Progenitor cell of endocrine pancreas (in vitro differentiated cells): Measurements from ENCODE around the gene POPDC3. TPM values are rescaled to one million over a fixed set of nuclear protein-coding genes. Genes with fewer than 3 reads are reported as not detected.
"Not testable (repeated sequence)": the region's sequence is repeated elsewhere in the genome, so short reads cannot be mapped to it uniquely, and the experiment has no call there.

Experiments used
- DNase-seq: peaks from one replicate; pipeline ENCODE4 v3.0.0; 2021; ENCODE audit warnings: low spot score; ENCODE audit not compliant: unreplicated experiment
- H3K27ac Mint-ChIP-seq: 2 replicates; pipeline ENCODE4 v1.8.0; 2021; ENCODE audit warnings: mild to moderate bottlenecking, moderate library complexity, mixed read lengths
- H3K27me3 Mint-ChIP-seq: 2 replicates; pipeline ENCODE4 v1.8.0; 2021; ENCODE audit warnings: mixed read lengths
- H3K36me3 Mint-ChIP-seq: 2 replicates; pipeline ENCODE4 v1.8.0; 2022; ENCODE audit warnings: mixed read lengths; ENCODE audit not compliant: insufficient read depth
- H3K4me1 Mint-ChIP-seq: 2 replicates; pipeline ENCODE4 v1.8.0; 2021; ENCODE audit warnings: low read depth, mixed read lengths
- H3K4me3 Mint-ChIP-seq: 2 replicates; pipeline ENCODE4 v1.8.0; 2021; ENCODE audit warnings: low read depth, mild to moderate bottlenecking, moderate library complexity, mixed read lengths
- H3K9me3 Mint-ChIP-seq: 2 replicates; pipeline ENCODE4 v1.8.0; 2021; ENCODE audit warnings: low read depth, mixed read lengths
- CTCF ChIP-seq: fragments of 200-600 bp; sonication (generic); IDR thresholded peaks from one replicate; pipeline ENCODE4 v1.5.0; 2021; ENCODE audit warnings: antibody characterized with exemption, mild to moderate bottlenecking; ENCODE audit not compliant: unreplicated experiment
- total RNA-seq: library from RNA; stranded (reverse); gene quantifications from 2 replicates; pipeline ENCODE4 v1.2.1, GENCODE V29; 2021

POPDC3 gene
- total RNA-seq, 1 donor from 2014 or later = 1.3 TPM

GRCh38 chr6:105178636-105179035 lies 1.2 kb downstream of the POPDC3 start:
- DNase-seq = no peak
- Mint-ChIP-seq H3K27me3 (peaks cover 26% of the 10 kb centered on the region), H3K4me3 (peak overlapping the region; percentile 72), H3K36me3 (no peaks in the 10 kb centered on the region), H3K27ac (no peak overlapping the region), H3K4me1 (peaks cover 16% of the 10 kb centered on the region), H3K9me3 (no peaks in the 10 kb centered on the region)
- no peak for TF ChIP-seq CTCF

GRCh38 chr6:105178110-105178509 lies 1.7 kb downstream of the POPDC3 start:
- peaks cover 26% of the 10 kb centered on the region for H3K27me3 Mint-ChIP-seq
- TF ChIP-seq CTCF = no peak
- no peak overlapping the region for H3K27ac Mint-ChIP-seq
- no peaks in the 10 kb centered on the region for H3K36me3 Mint-ChIP-seq
- H3K9me3 Mint-ChIP-seq = no peaks in the 10 kb centered on the region
- no peak overlapping the region for H3K4me3 Mint-ChIP-seq
- DNase-seq = no peak
- peaks cover 16% of the 10 kb centered on the region for H3K4me1 Mint-ChIP-seq

GRCh38 chr6:105177556-105177955 lies 2.3 kb downstream of the POPDC3 start:
- TF ChIP-seq CTCF = no peak
- DNase-seq = no peak
- Mint-ChIP-seq H3K27ac (no peak overlapping the region), H3K4me1 (peaks cover 13% of the 10 kb centered on the region), H3K36me3 (no peaks in the 10 kb centered on the region), H3K27me3 (peaks cover 26% of the 10 kb centered on the region), H3K9me3 (no peaks in the 10 kb centered on the region), H3K4me3 (no peak overlapping the region)

- no peak for TF ChIP-seq CTCF
- no peaks in the 10 kb centered on the region for H3K9me3 Mint-ChIP-seq
- peaks cover 21% of the 10 kb centered on the region for H3K27me3 Mint-ChIP-seq
- DNase-seq = no peak
- no peaks in the 10 kb centered on the region for H3K36me3 Mint-ChIP-seq
- no peaks in the 10 kb centered on the region for H3K4me1 Mint-ChIP-seq
- H3K4me3 Mint-ChIP-seq = no peak overlapping the region
- no peak overlapping the region for H3K27ac Mint-ChIP-seq
These were observed 5.3 kb downstream of the POPDC3 start for GRCh38 chr6:105174512-105174911.

GRCh38 chr6:105172515-105172914 lies 7.3 kb downstream of the POPDC3 start:
- H3K4me1 Mint-ChIP-seq, H3K27ac Mint-ChIP-seq, H3K9me3 Mint-ChIP-seq, H3K36me3 Mint-ChIP-seq, H3K27me3 Mint-ChIP-seq, DNase-seq, H3K4me3 Mint-ChIP-seq: not testable (repeated sequence)

- peaks cover 7% of the 10 kb centered on the region for H3K27me3 Mint-ChIP-seq
- no peaks in the 10 kb centered on the region for H3K4me1 Mint-ChIP-seq
These were observed 9.8 kb downstream of the POPDC3 start for GRCh38 chr6:105170059-105170458.

More at GRCh38 chr6:105170059-105170458, 9.8 kb downstream of the POPDC3 start:
- TF ChIP-seq CTCF = no peak
- no peak for DNase-seq
- no peaks in the 10 kb centered on the region for H3K9me3 Mint-ChIP-seq
- H3K36me3 Mint-ChIP-seq = no peaks in the 10 kb centered on the region
- H3K27ac Mint-ChIP-seq = no peak overlapping the region
- H3K4me3 Mint-ChIP-seq = no peak overlapping the region
